Measurements from ENCODE around the gene COG6. TPM values are rescaled to one million over a fixed set of nuclear protein-coding genes. Genes with fewer than 3 reads are reported as not detected.

COG6 gene
- total RNA-seq (2014; rRNA removed; shearing (Covaris generic)), result 40.4 and 53.9 TPM in 2 replicates
- polyA plus RNA-seq (2016; fragmentation: Nextera tagmentation; extraction: Ambion mirVana), result 32.9 and 35.2 TPM in 2 replicates

- H3K27ac ChIP-seq, result peak within 1 kb of the TSS; percentile 27
- H3K9me3 ChIP-seq (ENCODE audit: low read depth), result no peaks in the 10 kb centered on the region
- peak within 1 kb of the TSS; percentile 96 for H2AFZ ChIP-seq
- peak; percentile 86 for DNase-seq
- peaks cover 7% of the 10 kb centered on the region; the same call in 1 of the 2 replicates for H3K4me1 ChIP-seq (ENCODE audit: insufficient read depth)
- WGBS, 2 experiments (ENCODE audit: low coverage in 1 of 2, low lambda C conversion rate in 2 of 2, missing lambda C conversion rate in 2 of 2), result 0 to 1% methylated on average over 50 to 59 of the region's 59 CpGs
- no peaks in the 10 kb centered on the region for H3F3A ChIP-seq (ENCODE audit: insufficient read depth)
- in situ Hi-C loops (cut with MboI), result no loop called here
- H3K79me2 ChIP-seq (ENCODE audit: insufficient read depth), result peaks cover 45% of the 10 kb centered on the region
- 0 out of 2 replicates have a peak, but pooled peaks cover 7% of the 10 kb centered on the region for H3K9me2 ChIP-seq (ENCODE audit: insufficient read depth)
- H3K9ac ChIP-seq, result peak within 1 kb of the TSS; percentile 91
- TF ChIP-seq EZH2 (IDR thresholded peaks at IDR 0.05; ENCODE audit: insufficient read depth, poor library complexity, severe bottlenecking) (no peak), EZH2phosphoT487 (IDR thresholded peaks at IDR 0.05; ENCODE audit: insufficient read depth, low read depth) (no peak)
- H3K4me3 ChIP-seq, result peak within 1 kb of the TSS; percentile 99
- peak within 1 kb of the TSS; percentile 95 for H3K4me2 ChIP-seq (ENCODE audit: unreplicated experiment)
- no peaks in the 10 kb centered on the region for H3K27me3 ChIP-seq (replicated peaks; ENCODE audit: insufficient read depth)
- peaks cover 8% of the 10 kb centered on the region for H3K36me3 ChIP-seq (ENCODE audit: low read depth)
- H4K20me1 ChIP-seq (ENCODE audit: insufficient read depth), result no peaks in the 10 kb centered on the region; the same call in 1 of the 2 replicates
Observed at GRCh38 chr13:39655569-39656324, at the start of gene COG6. COG6 (plus strand) TSS chr13:39655662; CDS start chr13:39655727, 65 bp downstream.

- Histone ChIP-seq H4K20me1 (ENCODE audit: insufficient read depth) (no peaks in the 10 kb centered on the region), H3K36me3 (ENCODE audit: low read depth) (no peaks in the 10 kb centered on the region), H3K79me2 (ENCODE audit: insufficient read depth) (peaks cover 16% of the 10 kb centered on the region), H3K4me2 (ENCODE audit: unreplicated experiment) (no peak overlapping the region), H3K4me1 (ENCODE audit: insufficient read depth) (peaks cover 9% of the 10 kb centered on the region), H2AFZ (no peak overlapping the region), H3K9ac (no peak overlapping the region), H3K9me3 (ENCODE audit: low read depth) (no peaks in the 10 kb centered on the region), H3K9me2 (ENCODE audit: insufficient read depth) (no peaks in the 10 kb centered on the region), H3K27ac (no peak overlapping the region), H3K4me3 (no peak overlapping the region), H3F3A (ENCODE audit: insufficient read depth) (no peaks in the 10 kb centered on the region), H3K27me3 (replicated peaks; ENCODE audit: insufficient read depth) (no peaks in the 10 kb centered on the region)
- WGBS, 2 experiments (ENCODE audit: low coverage in 1 of 2, low lambda C conversion rate in 2 of 2, missing lambda C conversion rate in 2 of 2), result 82 to 85% methylated on average over 3 of the region's 3 CpGs
- in situ Hi-C loops (cut with MboI), result loop anchor here (10.0 to 25.0 kb wide), 3 partner anchors 181 to 568 kb away; partner anchors contain the start of genes NHLRC3 and PROSER1
- no peak for DNase-seq
- TF ChIP-seq EZH2phosphoT487 (IDR thresholded peaks at IDR 0.05; ENCODE audit: insufficient read depth, low read depth) (no peak), EZH2 (IDR thresholded peaks at IDR 0.05; ENCODE audit: insufficient read depth, poor library complexity, severe bottlenecking) (no peak)
Observed at GRCh38 chr13:39605677-39606320, 49.7 kb upstream of the COG6 start.

- no peaks in the 10 kb centered on the region for H4K20me1 ChIP-seq (ENCODE audit: insufficient read depth)
- no peaks in the 10 kb centered on the region for H3K9me2 ChIP-seq (ENCODE audit: insufficient read depth)
- no peak overlapping the region for H3K27ac ChIP-seq
- H2AFZ ChIP-seq, result no peak overlapping the region
- no peak overlapping the region for H3K9ac ChIP-seq
- H3K4me1 ChIP-seq (ENCODE audit: insufficient read depth), result no peaks in the 10 kb centered on the region
- 78 to 87% methylated on average over 4 of the region's 4 CpGs for WGBS, 2 experiments (ENCODE audit: low coverage in 1 of 2, low lambda C conversion rate in 2 of 2, missing lambda C conversion rate in 2 of 2)
- H3K27me3 ChIP-seq (replicated peaks; ENCODE audit: insufficient read depth), result no peaks in the 10 kb centered on the region
- H3K4me3 ChIP-seq, result no peak overlapping the region
- in situ Hi-C loops (cut with MboI), result loop anchor here (10.0 to 25.0 kb wide), 3 partner anchors 183 to 571 kb away; partner anchors contain the start of genes NHLRC3 and PROSER1
- H3K9me3 ChIP-seq (ENCODE audit: low read depth), result no peaks in the 10 kb centered on the region
- no peak overlapping the region for H3K4me2 ChIP-seq (ENCODE audit: unreplicated experiment)
- no peak for DNase-seq
- H3K79me2 ChIP-seq (ENCODE audit: insufficient read depth), result no peaks in the 10 kb centered on the region
- TF ChIP-seq EZH2 (IDR thresholded peaks at IDR 0.05; ENCODE audit: insufficient read depth, poor library complexity, severe bottlenecking), result no peak
- TF ChIP-seq EZH2phosphoT487 (IDR thresholded peaks at IDR 0.05; ENCODE audit: insufficient read depth, low read depth), result no peak
- no peaks in the 10 kb centered on the region for H3K36me3 ChIP-seq (ENCODE audit: low read depth)
- no peaks in the 10 kb centered on the region for H3F3A ChIP-seq (ENCODE audit: insufficient read depth)
Observed at GRCh38 chr13:39607876-39608275, 47.6 kb upstream of the COG6 start.

GRCh38 chr13:39612023-39612637 is 43.3 kb upstream of the COG6 start:
- TF ChIP-seq EZH2phosphoT487 (IDR thresholded peaks at IDR 0.05; ENCODE audit: insufficient read depth, low read depth) (no peak), EZH2 (IDR thresholded peaks at IDR 0.05; ENCODE audit: insufficient read depth, poor library complexity, severe bottlenecking) (no peak)
- no peak overlapping the region for H3K9ac ChIP-seq
- no peaks in the 10 kb centered on the region for H3F3A ChIP-seq (ENCODE audit: insufficient read depth)
- no peak overlapping the region for H3K27ac ChIP-seq
- no peak overlapping the region for H3K4me3 ChIP-seq
- H3K9me2 ChIP-seq (ENCODE audit: insufficient read depth), result no peaks in the 10 kb centered on the region
- H3K27me3 ChIP-seq (replicated peaks; ENCODE audit: insufficient read depth), result no peaks in the 10 kb centered on the region
- no peaks in the 10 kb centered on the region for H4K20me1 ChIP-seq (ENCODE audit: insufficient read depth)
- DNase-seq, result peak; percentile 74
- no peaks in the 10 kb centered on the region for H3K36me3 ChIP-seq (ENCODE audit: low read depth)
- H3K4me1 ChIP-seq (ENCODE audit: insufficient read depth), result no peaks in the 10 kb centered on the region
- no peaks in the 10 kb centered on the region for H3K79me2 ChIP-seq (ENCODE audit: insufficient read depth)
- H3K4me2 ChIP-seq (ENCODE audit: unreplicated experiment), result no peak overlapping the region
- no peak overlapping the region for H2AFZ ChIP-seq
- 40 to 46% methylated on average over 5 of the region's 5 CpGs for WGBS, 2 experiments (ENCODE audit: low coverage in 1 of 2, low lambda C conversion rate in 2 of 2, missing lambda C conversion rate in 2 of 2)
- in situ Hi-C loops (cut with MboI), result loop anchor here (25.0 kb wide), 2 partner anchors 325 to 575 kb away; partner anchors contain the start of genes NHLRC3 and PROSER1
- H3K9me3 ChIP-seq (ENCODE audit: low read depth), result no peaks in the 10 kb centered on the region

Data from GM23248 (cell line).